IMR-90 (cell line): ENCODE data around the gene FAHD1.

Experiments
- SMC3 ChIP-seq: fragments of 150-350 bp; IDR thresholded peaks from 2 replicates; pipeline ENCODE4 v1.6.1; 2016; ENCODE audit warnings: low read depth, mild to moderate bottlenecking, antibody characterized with exemption, low read length, moderate library complexity
- TF ChIP-seq, protein P1 (sequence below): conservative IDR thresholded peaks from 2 replicates; pipeline ENCODE4 v1.5.1; 2012; ENCODE audit warnings: mild to moderate bottlenecking, low read depth, low read length, improper control_type of control experiment

DNA sequence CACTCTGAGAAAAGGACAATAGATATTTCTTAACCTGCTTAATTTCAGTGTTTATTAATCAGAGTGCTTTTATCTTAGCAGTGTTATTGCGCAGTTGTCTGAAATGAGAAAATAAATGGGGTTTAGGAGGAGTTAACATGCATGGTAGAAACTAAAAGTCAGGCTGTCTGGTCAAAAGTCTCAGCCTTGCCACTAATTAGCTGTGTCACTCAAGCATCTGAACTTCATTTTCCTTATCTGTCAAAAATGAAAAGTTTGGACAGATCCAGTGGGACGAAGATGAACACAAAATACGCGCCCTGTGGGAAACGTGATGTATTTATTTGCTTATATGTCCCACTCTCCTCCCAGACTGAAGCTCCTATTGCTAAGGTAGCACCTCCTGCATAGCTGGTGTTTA is 51.2 kb downstream of the FAHD1 start:
- TF ChIP-seq, protein P1, sequence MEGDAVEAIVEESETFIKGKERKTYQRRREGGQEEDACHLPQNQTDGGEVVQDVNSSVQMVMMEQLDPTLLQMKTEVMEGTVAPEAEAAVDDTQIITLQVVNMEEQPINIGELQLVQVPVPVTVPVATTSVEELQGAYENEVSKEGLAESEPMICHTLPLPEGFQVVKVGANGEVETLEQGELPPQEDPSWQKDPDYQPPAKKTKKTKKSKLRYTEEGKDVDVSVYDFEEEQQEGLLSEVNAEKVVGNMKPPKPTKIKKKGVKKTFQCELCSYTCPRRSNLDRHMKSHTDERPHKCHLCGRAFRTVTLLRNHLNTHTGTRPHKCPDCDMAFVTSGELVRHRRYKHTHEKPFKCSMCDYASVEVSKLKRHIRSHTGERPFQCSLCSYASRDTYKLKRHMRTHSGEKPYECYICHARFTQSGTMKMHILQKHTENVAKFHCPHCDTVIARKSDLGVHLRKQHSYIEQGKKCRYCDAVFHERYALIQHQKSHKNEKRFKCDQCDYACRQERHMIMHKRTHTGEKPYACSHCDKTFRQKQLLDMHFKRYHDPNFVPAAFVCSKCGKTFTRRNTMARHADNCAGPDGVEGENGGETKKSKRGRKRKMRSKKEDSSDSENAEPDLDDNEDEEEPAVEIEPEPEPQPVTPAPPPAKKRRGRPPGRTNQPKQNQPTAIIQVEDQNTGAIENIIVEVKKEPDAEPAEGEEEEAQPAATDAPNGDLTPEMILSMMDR, result no peak
- no peak for TF ChIP-seq SMC3
